HepG2 (cell line): ENCODE measurements around the gene YPEL5. TPM values are rescaled to one million over a fixed set of nuclear protein-coding genes. Genes with fewer than 3 reads are reported as not detected.

Experiments used
- AGO2 ChIP-seq: fragments of 200-400 bp; formaldehyde crosslinking; optimal IDR thresholded peaks from 2 replicates; pipeline ENCODE3; 2017; ENCODE audit warnings: mild to moderate bottlenecking, low read depth, low read length, moderate library complexity
- ARID3A ChIP-seq: IDR thresholded peaks from 2 replicates; pipeline ENCODE4 v1.6.1; 2012; ENCODE audit warnings: low read depth, low read length, improper control_type of control experiment
- ATF3 ChIP-seq: sonication (generic); formaldehyde crosslinking; IDR thresholded peaks from 2 replicates; pipeline ENCODE4 v1.4.0; 2020; ENCODE audit warnings: missing genetic modification reagents
- ATF7 ChIP-seq, 2 experiments: fragments of 450-650 bp in 1 of 2; sonication (generic) in 1 of 2; formaldehyde crosslinking in 1 of 2; IDR thresholded peaks; 2 replicates each; pipeline versions ENCODE4 v1.4.0 to v1.6.1; 2016 to 2020; ENCODE audit warnings: antibody characterized with exemption in 1 of 2, mild to moderate bottlenecking in 1 of 2, missing genetic modification reagents in 1 of 2
- CBX5 ChIP-seq: sonication (generic); formaldehyde crosslinking; IDR thresholded peaks from 2 replicates; pipeline ENCODE4 v1.4.0; 2020; ENCODE audit warnings: missing genetic modification reagents, borderline replicate concordance
- GATA4 ChIP-seq: sonication (generic); IDR thresholded peaks from 2 replicates; pipeline ENCODE4 v1.6.1; 2016; ENCODE audit warnings: antibody characterized with exemption, low read depth, borderline replicate concordance
- HNF4A ChIP-seq: sonication (generic); formaldehyde crosslinking; IDR thresholded peaks from 2 replicates; pipeline ENCODE4 v1.4.0; 2020; ENCODE audit warnings: missing genetic modification reagents
- HOXA3 ChIP-seq: sonication (generic); formaldehyde crosslinking; IDR thresholded peaks from 2 replicates; pipeline ENCODE4 v1.5.0; 2020; ENCODE audit warnings: missing genetic modification reagents
- ISX ChIP-seq: sonication (generic); formaldehyde crosslinking; conservative IDR thresholded peaks from 2 replicates; pipeline ENCODE4 v1.5.0; 2020; ENCODE audit warnings: missing genetic modification reagents
- MTF1 ChIP-seq: sonication (generic); formaldehyde crosslinking; IDR thresholded peaks from 2 replicates; pipeline ENCODE4 v1.5.0; 2020; ENCODE audit warnings: missing genetic modification reagents
- PHB2 ChIP-seq: fragments of 450-650 bp; IDR thresholded peaks from 2 replicates; pipeline ENCODE4 v1.6.1; 2018; ENCODE audit not compliant: partially characterized antibody
- RFX5 ChIP-seq: IDR thresholded peaks from 2 replicates; pipeline ENCODE4 v1.6.1; 2011; ENCODE audit warnings: low read depth, low read length, improper control_type of control experiment
- TARDBP ChIP-seq: sonication (generic); formaldehyde crosslinking; IDR thresholded peaks from 2 replicates; pipeline ENCODE4 v1.8.0; 2022; ENCODE audit warnings: mild to moderate bottlenecking, missing genetic modification reagents
- TBX2 ChIP-seq: sonication (generic); formaldehyde crosslinking; IDR thresholded peaks from 2 replicates; pipeline ENCODE4 v1.5.0; 2020; ENCODE audit warnings: missing genetic modification reagents, mild to moderate bottlenecking, borderline replicate concordance
- ZEB1 ChIP-seq: IDR thresholded peaks from 2 replicates; pipeline ENCODE4 v1.6.1; 2012; ENCODE audit warnings: mild to moderate bottlenecking, low read depth, inconsistent platforms; ENCODE audit not compliant: insufficient replicate concordance
- ZFP36L2 ChIP-seq: sonication (generic); formaldehyde crosslinking; IDR thresholded peaks from 2 replicates; pipeline ENCODE4 v1.4.0; 2020; ENCODE audit warnings: missing genetic modification reagents
- ZNF138 ChIP-seq: sonication (generic); formaldehyde crosslinking; IDR thresholded peaks from 2 replicates; pipeline ENCODE4 v1.5.0; 2020; ENCODE audit warnings: mild to moderate bottlenecking, low read depth, missing genetic modification reagents
- ZNF350 ChIP-seq: sonication (generic); formaldehyde crosslinking; IDR thresholded peaks from 2 replicates; pipeline ENCODE4 v1.4.0; 2020; ENCODE audit warnings: mild to moderate bottlenecking, low read depth, missing genetic modification reagents, borderline replicate concordance
- ZNF367 ChIP-seq: sonication (generic); formaldehyde crosslinking; IDR thresholded peaks from 2 replicates; pipeline ENCODE4 v1.4.0; 2020; ENCODE audit warnings: missing genetic modification reagents, borderline replicate concordance
- ZNF646 ChIP-seq: sonication (generic); formaldehyde crosslinking; IDR thresholded peaks from 2 replicates; pipeline ENCODE4 v1.9.0; 2021; ENCODE audit warnings: mild to moderate bottlenecking, missing genetic modification reagents
- ZSCAN12 ChIP-seq: sonication (generic); formaldehyde crosslinking; IDR thresholded peaks from 2 replicates; pipeline ENCODE4 v1.9.0; 2021; ENCODE audit warnings: mild to moderate bottlenecking, missing genetic modification reagents
- polyA plus RNA-seq, 8 experiments: library from polyadenylated mRNA; depleted of rRNA in 3 of 8; stranded (reverse) in 7 of 8; unstranded in 1 of 8; fragments of >200 nt; fragmentation: Illumina TruSeq in 4 of 8; extraction: Trizol in 4 of 8; gene quantifications; 2 replicates each; pipeline versions ENCODE4 v1.2.1 to v1.2.3, GENCODE V29; 2011 to 2016; ENCODE audit warnings: low read depth in 4 of 8, missing spikeins in 1 of 8, mixed read lengths in 1 of 8; ENCODE audit not compliant: insufficient read depth in 1 of 8
- total RNA-seq, 5 experiments: library from RNA; depleted of rRNA; stranded (reverse); fragments of >200 nt; fragmentation: Illumina TruSeq; extraction: Trizol; gene quantifications; 2 replicates each; pipeline ENCODE4 v1.2.3, GENCODE V29; 2016; ENCODE audit warnings: low read depth in 1 of 5

The YPEL5 gene
- total and polyA plus RNA-seq, 2 of the 13 experiments (the other 11 are each of a cell fraction or from before 2014, with no cell fraction given) = 12.7 to 49.7 TPM

GRCh38 chr2:30146337-30147195, at the start of gene YPEL5 (continued):
- TF ChIP-seq HOXA3 (CRISPR knock-in tag) (peak; percentile 72; the same call in 1 of the 2 replicates), ZNF646 (CRISPR knock-in tag) (no peak), TBX2 (peak; percentile 93), ZNF350 (CRISPR knock-in tag) (peak; percentile 93), TARDBP (CRISPR knock-in tag) (peak; percentile 89), ZEB1 (peak; percentile 28), ATF7 (IDR thresholded peaks at IDR 0.05) (no peak), ATF7 (CRISPR knock-in tag; IDR thresholded peaks at IDR 0.05) (0 out of 2 replicates have a peak, but pooled peaks have one; percentile 3), GATA4 (no peak; the same call in 1 of the 2 replicates), ZSCAN12 (CRISPR knock-in tag) (no peak), ISX (CRISPR knock-in tag) (no peak), AGO2 (peak; percentile 57), CBX5 (CRISPR knock-in tag) (0 out of 2 replicates have a peak, but pooled peaks have one; percentile 20), ATF3 (CRISPR knock-in tag) (peak; percentile 66; the same call in 1 of the 2 replicates), ZFP36L2 (CRISPR knock-in tag) (no peak), ZNF138 (CRISPR knock-in tag) (no peak; the same call in 1 of the 2 replicates), PHB2 (no peak), ARID3A (peak; percentile 39; the same call in 1 of the 2 replicates), RFX5 (peak; percentile 52; the same call in 1 of the 2 replicates), HNF4A (CRISPR knock-in tag) (no peak), ZNF367 (CRISPR knock-in tag) (0 out of 2 replicates have a peak, but pooled peaks have one; percentile 37), MTF1 (CRISPR knock-in tag) (no peak)
